H9 (cell line): ENCODE measurements around the gene OMP. TPM values are rescaled to one million over a fixed set of nuclear protein-coding genes. Genes with fewer than 3 reads are reported as not detected.
A peak's percentile ranks its signal among the peaks of the same experiment; 100 is the strongest.

Experiments
- DNase-seq: peaks from one replicate; pipeline ENCODE4 v3.0.0-alpha.2; 2017
- H2AFZ ChIP-seq: one replicate; pipeline ENCODE4 v1.6.1; 2013; ENCODE audit warnings: mild to moderate bottlenecking, low read length, control low read depth, moderate library complexity
- H2AK5ac ChIP-seq: 2 replicates; pipeline ENCODE4 v1.6.1; 2013; ENCODE audit warnings: low read length, control low read depth, mixed read lengths; ENCODE audit not compliant: insufficient read length
- H2BK120ac ChIP-seq: one replicate; pipeline ENCODE4 v1.6.1; 2013; ENCODE audit warnings: low read depth, mild to moderate bottlenecking, low read length, control low read depth, inconsistent platforms; ENCODE audit not compliant: poor library complexity, severe bottlenecking
- H2BK12ac ChIP-seq: 2 replicates; pipeline ENCODE4 v1.6.1; 2013; ENCODE audit warnings: low read length, control low read depth, mixed read lengths, low read depth; ENCODE audit not compliant: insufficient read length
- H2BK15ac ChIP-seq: 2 replicates; pipeline ENCODE4 v1.6.1; 2013; ENCODE audit warnings: low read depth, low read length, control low read depth
- H2BK20ac ChIP-seq: one replicate; pipeline ENCODE4 v1.6.1; 2013; ENCODE audit warnings: low read depth, mild to moderate bottlenecking, low read length, control low read depth, inconsistent platforms; ENCODE audit not compliant: poor library complexity, severe bottlenecking
- H2BK5ac ChIP-seq: 2 replicates; pipeline ENCODE4 v1.6.1; 2013; ENCODE audit warnings: low read length, control low read depth, mixed read lengths; ENCODE audit not compliant: insufficient read length
- H3K14ac ChIP-seq: 2 replicates; pipeline ENCODE4 v1.6.1; 2013; ENCODE audit warnings: low read length, control low read depth; ENCODE audit not compliant: insufficient read depth
- H3K18ac ChIP-seq: 2 replicates; pipeline ENCODE4 v1.6.1; 2013; ENCODE audit warnings: low read depth, mild to moderate bottlenecking, mixed read lengths, low read length, control low read depth; ENCODE audit not compliant: insufficient read length
- H3K23ac ChIP-seq: 2 replicates; pipeline ENCODE4 v1.6.1; 2013; ENCODE audit warnings: low read length, control low read depth, mixed read lengths, low read depth; ENCODE audit not compliant: insufficient read length
- H3K23me2 ChIP-seq: 2 replicates; pipeline ENCODE4 v1.6.1; 2013; ENCODE audit warnings: low read depth, mild to moderate bottlenecking, mixed read lengths, low read length, control low read depth; ENCODE audit not compliant: insufficient read length, poor library complexity, severe bottlenecking
- H3K27ac ChIP-seq: 2 replicates; pipeline ENCODE4 v1.5.1; 2013; ENCODE audit warnings: low read length, control low read depth, mixed read lengths, low read depth; ENCODE audit not compliant: insufficient read length
- H3K27me3 ChIP-seq: 2 replicates; pipeline ENCODE4 v1.6.1; 2013; ENCODE audit warnings: low read length, control low read depth, inconsistent platforms; ENCODE audit not compliant: insufficient read depth
- H3K4ac ChIP-seq: 2 replicates; pipeline ENCODE4 v1.6.1; 2013; ENCODE audit warnings: low read depth, mild to moderate bottlenecking, control low read depth, inconsistent platforms, low read length, moderate library complexity
- H3K4me1 ChIP-seq: 2 replicates; pipeline ENCODE4 v1.6.1; 2013; ENCODE audit warnings: low read length, control low read depth, inconsistent platforms; ENCODE audit not compliant: insufficient read depth
- H3K4me2 ChIP-seq: 2 replicates; pipeline ENCODE4 v1.6.1; 2013; ENCODE audit warnings: low read length, control low read depth, mixed read lengths; ENCODE audit not compliant: insufficient read length, insufficient read depth
- H3K56ac ChIP-seq: 2 replicates; pipeline ENCODE4 v1.6.1; 2013; ENCODE audit warnings: low read depth, mild to moderate bottlenecking, mixed read lengths, low read length, control low read depth; ENCODE audit not compliant: insufficient read length
- H3K79me1 ChIP-seq: 2 replicates; pipeline ENCODE4 v1.6.1; 2013; ENCODE audit warnings: low read depth, mild to moderate bottlenecking, moderate library complexity, low read length, control low read depth, inconsistent platforms; ENCODE audit not compliant: insufficient read depth, poor library complexity, severe bottlenecking
- H3K79me2 ChIP-seq: 2 replicates; pipeline ENCODE4 v1.6.1; 2013; ENCODE audit warnings: low read length, control low read depth, inconsistent platforms; ENCODE audit not compliant: insufficient read depth
- H3K9ac ChIP-seq: 2 replicates; pipeline ENCODE4 v1.6.1; 2013; ENCODE audit warnings: low read length, control low read depth, mixed read lengths; ENCODE audit not compliant: insufficient read length; ENCODE audit errors: extremely low read depth
- H3K9me3 ChIP-seq: one replicate; pipeline ENCODE4 v1.6.1; 2013; ENCODE audit warnings: low read depth, low read length, inconsistent platforms; ENCODE audit not compliant: control insufficient read depth
- H3T11ph ChIP-seq: one replicate; pipeline ENCODE4 v1.6.1; 2013; ENCODE audit warnings: mild to moderate bottlenecking, low read length, control low read depth, inconsistent platforms
- H4K20me1 ChIP-seq: one replicate; pipeline ENCODE4 v1.6.1; 2013; ENCODE audit not compliant: control insufficient read depth, insufficient read length, insufficient read depth
- H4K5ac ChIP-seq: 2 replicates; pipeline ENCODE4 v1.6.1; 2013; ENCODE audit warnings: low read depth, mild to moderate bottlenecking, mixed read lengths, low read length, control low read depth; ENCODE audit not compliant: insufficient read length
- H4K8ac ChIP-seq: replicated peaks from 2 replicates; pipeline ENCODE4 v1.6.1; 2013; ENCODE audit warnings: low read length, control low read depth, mixed read lengths, low read depth; ENCODE audit not compliant: insufficient read length
- H4K91ac ChIP-seq: 2 replicates; pipeline ENCODE4 v1.6.1; 2013; ENCODE audit warnings: low read depth, mild to moderate bottlenecking, moderate library complexity, mixed read lengths, low read length, control low read depth; ENCODE audit not compliant: insufficient read length
- H3K27ac Mint-ChIP-seq, 3 experiments: 2 replicates in 2 of 3; 3 replicates in 1 of 3; pipeline ENCODE4 v1.8.0; 2020 to 2021; ENCODE audit warnings: mixed read lengths in 3 of 3, mild to moderate bottlenecking in 1 of 3, moderate library complexity in 1 of 3
- H3K27me3 Mint-ChIP-seq: 2 replicates; pipeline ENCODE4 v1.8.0; 2021; ENCODE audit warnings: low read depth, mild to moderate bottlenecking, moderate library complexity, mixed read lengths
- H3K36me3 Mint-ChIP-seq, 3 experiments: 2 replicates in 2 of 3; 3 replicates in 1 of 3; pipeline ENCODE4 v1.8.0; 2020 to 2021; ENCODE audit warnings: low read depth in 3 of 3, mixed read lengths in 3 of 3; ENCODE audit not compliant: insufficient read depth in 1 of 3
- H3K4me1 Mint-ChIP-seq, 2 experiments: 2 replicates each; pipeline ENCODE4 v1.8.0; 2020; ENCODE audit warnings: mixed read lengths in 2 of 2
- H3K4me3 Mint-ChIP-seq, 2 experiments: 2 replicates in 1 of 2; 3 replicates in 1 of 2; pipeline ENCODE4 v1.8.0; 2020 to 2021; ENCODE audit warnings: mild to moderate bottlenecking in 2 of 2, mixed read lengths in 2 of 2, moderate library complexity in 1 of 2
- H3K9me3 Mint-ChIP-seq, 2 experiments: 2 replicates in 1 of 2; 3 replicates in 1 of 2; pipeline ENCODE4 v1.8.0; 2020; ENCODE audit warnings: mild to moderate bottlenecking in 2 of 2, mixed read lengths in 2 of 2, moderate library complexity in 1 of 2
- WGBS: extraction: QIAGEN DNeasy Blood & Tissue Kit; methylation state at CpG from one replicate; pipeline ENCODE4 v1.1.7; 2013; ENCODE audit warnings: missing lambda C conversion rate, low lambda C conversion rate, mixed read lengths; ENCODE audit not compliant: insufficient read length; ENCODE audit errors: extremely low coverage; 5-methylcytosine and 5-hydroxymethylcytosine counted together
- total RNA-seq: library from RNA; stranded (reverse); gene quantifications from 2 replicates; pipeline ENCODE4 v1.2.1, GENCODE V29; 2021
- TF ChIP-seq, protein P1 (sequence below): fragments of 200-600 bp; sonication (generic); conservative IDR thresholded peaks from 3 replicates; pipeline ENCODE4 v1.8.0; 2021; ENCODE audit warnings: antibody characterized with exemption, mild to moderate bottlenecking

OMP gene
- total RNA-seq, 1 experiment from 2014 or later = not detected

DNA sequence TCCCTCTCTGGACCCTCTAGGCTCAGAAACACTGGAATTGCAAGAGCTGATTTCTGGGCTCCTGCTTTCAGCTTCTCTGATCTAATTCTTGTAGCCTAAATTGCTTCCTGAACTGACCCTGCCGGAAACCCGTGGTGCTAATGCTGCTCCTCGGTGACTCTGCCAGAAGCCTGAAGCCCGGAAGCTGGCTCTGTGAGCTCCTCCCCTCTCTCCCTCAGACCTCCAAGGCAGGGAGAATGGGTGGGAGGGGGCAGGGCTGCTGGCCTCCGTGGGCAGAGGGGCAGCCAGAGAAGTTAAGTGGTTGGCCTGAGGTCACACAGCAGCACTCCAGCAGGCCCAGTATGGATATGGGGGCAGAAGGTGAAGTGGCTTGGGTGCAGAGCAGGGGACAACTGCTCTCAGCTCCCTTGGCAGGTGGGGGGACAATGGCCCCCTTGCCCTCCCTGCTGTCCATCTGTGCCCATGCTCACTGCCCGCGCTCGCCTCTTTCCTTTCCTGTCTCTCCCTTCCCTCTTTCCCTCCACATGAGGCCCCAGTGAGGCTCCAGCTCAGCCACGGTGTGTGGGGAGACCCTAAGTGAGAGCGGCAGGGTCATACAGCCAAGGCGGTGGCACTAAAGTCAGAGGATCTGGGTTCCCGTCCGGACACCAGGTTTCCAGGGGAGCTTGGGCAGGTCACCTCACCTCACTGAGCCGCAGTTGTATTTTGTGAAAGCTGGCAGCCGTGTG lies 19.6 kb upstream of the OMP start:
- Histone ChIP-seq H4K5ac (no peak overlapping the region), H3K4me2 (no peak overlapping the region), H3K18ac (no peak overlapping the region), H3K79me1 (no peaks in the 10 kb centered on the region), H3K27me3 (no peaks in the 10 kb centered on the region), H2AFZ (no peak overlapping the region), H2BK5ac (no peak overlapping the region), H3K23ac (no peak overlapping the region), H3K27ac (no peak overlapping the region), H3K9me3 (no peaks in the 10 kb centered on the region), H2BK15ac (no peak overlapping the region), H4K91ac (no peak overlapping the region), H3K14ac (no peak overlapping the region), H2BK12ac (no peak overlapping the region), H3K4me1 (no peaks in the 10 kb centered on the region), H3K9ac (no peak overlapping the region), H2BK20ac (no peak overlapping the region), H3K56ac (no peak overlapping the region), H3T11ph (no peak overlapping the region), H4K20me1 (no peaks in the 10 kb centered on the region), H3K23me2 (no peaks in the 10 kb centered on the region), H3K79me2 (no peaks in the 10 kb centered on the region), H2AK5ac (no peak overlapping the region), H3K4ac (no peak overlapping the region), H4K8ac (no peak overlapping the region), H2BK120ac (no peak overlapping the region)
- H3K4me3 Mint-ChIP-seq = no peak overlapping the region
- peaks cover 0 to 3% (median 0%) of the 10 kb centered on the region in 3 experiments; a peak in 6 of 7 replicates for H3K36me3 Mint-ChIP-seq
- TF ChIP-seq, protein P1, sequence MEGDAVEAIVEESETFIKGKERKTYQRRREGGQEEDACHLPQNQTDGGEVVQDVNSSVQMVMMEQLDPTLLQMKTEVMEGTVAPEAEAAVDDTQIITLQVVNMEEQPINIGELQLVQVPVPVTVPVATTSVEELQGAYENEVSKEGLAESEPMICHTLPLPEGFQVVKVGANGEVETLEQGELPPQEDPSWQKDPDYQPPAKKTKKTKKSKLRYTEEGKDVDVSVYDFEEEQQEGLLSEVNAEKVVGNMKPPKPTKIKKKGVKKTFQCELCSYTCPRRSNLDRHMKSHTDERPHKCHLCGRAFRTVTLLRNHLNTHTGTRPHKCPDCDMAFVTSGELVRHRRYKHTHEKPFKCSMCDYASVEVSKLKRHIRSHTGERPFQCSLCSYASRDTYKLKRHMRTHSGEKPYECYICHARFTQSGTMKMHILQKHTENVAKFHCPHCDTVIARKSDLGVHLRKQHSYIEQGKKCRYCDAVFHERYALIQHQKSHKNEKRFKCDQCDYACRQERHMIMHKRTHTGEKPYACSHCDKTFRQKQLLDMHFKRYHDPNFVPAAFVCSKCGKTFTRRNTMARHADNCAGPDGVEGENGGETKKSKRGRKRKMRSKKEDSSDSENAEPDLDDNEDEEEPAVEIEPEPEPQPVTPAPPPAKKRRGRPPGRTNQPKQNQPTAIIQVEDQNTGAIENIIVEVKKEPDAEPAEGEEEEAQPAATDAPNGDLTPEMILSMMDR = no peak
- H3K27me3 Mint-ChIP-seq = no peaks in the 10 kb centered on the region
- DNase-seq = no peak
- no CpG with 5 or more reads among the region's 15 CpGs for WGBS
- H3K27ac Mint-ChIP-seq = peak overlapping the region in 1 of 3 experiments; percentile 76; a peak in 2 of 7 replicates
- peaks cover 10 to 11% of the 10 kb centered on the region in 2 experiments; a peak in 4 of 5 replicates for H3K9me3 Mint-ChIP-seq
- peaks cover 6 to 8% of the 10 kb centered on the region in 2 experiments for H3K4me1 Mint-ChIP-seq
